ENCODE measurements around the gene MCM8. TPM values are rescaled to one million over a fixed set of nuclear protein-coding genes. Genes with fewer than 3 reads are reported as not detected.

MCM8 gene
- total and polyA plus RNA-seq, 2 experiments from 2014 or later, result 1.5 to 6.7 TPM

GRCh38 chr20:5974531-5974930, 24.1 kb downstream of the MCM8 start:
- Histone ChIP-seq H3K9me2 (replicated peaks; ENCODE audit: insufficient read depth) (no peaks in the 10 kb centered on the region), H3K27ac (peak overlapping the region; percentile 94), H3K36me3 (replicated peaks; ENCODE audit: insufficient read depth, low read depth) (no peaks in the 10 kb centered on the region), H2AFZ (no peak overlapping the region), H3K4me2 (no peak overlapping the region), H3K79me2 (no peaks in the 10 kb centered on the region), H3K9me3 (ENCODE audit: low read depth) (no peaks in the 10 kb centered on the region), H3K4me1 (ENCODE audit: insufficient read depth) (peaks cover 22% of the 10 kb centered on the region), H4K20me1 (ENCODE audit: insufficient read depth, poor library complexity, severe bottlenecking) (no peaks in the 10 kb centered on the region), H3K4me3 (no peak overlapping the region), H3K27me3 (no peaks in the 10 kb centered on the region)
- DNase-seq (ENCODE audit: low spot score), result no peak
- WGBS (ENCODE audit: low lambda C conversion rate, missing lambda C conversion rate), result 96% methylated on average over 1 of the region's 1 CpG
- TF ChIP-seq EZH2phosphoT487 (IDR thresholded peaks at IDR 0.05; ENCODE audit: low read depth, severe bottlenecking, unreplicated experiment) (no peak), EZH2 (IDR thresholded peaks at IDR 0.05; ENCODE audit: borderline replicate concordance) (no peak)

GRCh38 chr20:5975778-5976177, 25.3 kb downstream of the MCM8 start:
- 87% methylated on average over 2 of the region's 2 CpGs for WGBS (ENCODE audit: low lambda C conversion rate, missing lambda C conversion rate)
- Histone ChIP-seq H3K27ac (no peak overlapping the region), H3K4me2 (no peak overlapping the region), H3K4me3 (no peak overlapping the region), H3K27me3 (no peaks in the 10 kb centered on the region), H3K36me3 (replicated peaks; ENCODE audit: insufficient read depth, low read depth) (no peaks in the 10 kb centered on the region), H3K4me1 (ENCODE audit: insufficient read depth) (peaks cover 22% of the 10 kb centered on the region), H3K9me2 (replicated peaks; ENCODE audit: insufficient read depth) (no peaks in the 10 kb centered on the region), H3K9me3 (ENCODE audit: low read depth) (no peaks in the 10 kb centered on the region), H4K20me1 (ENCODE audit: insufficient read depth, poor library complexity, severe bottlenecking) (no peaks in the 10 kb centered on the region), H2AFZ (no peak overlapping the region), H3K79me2 (no peaks in the 10 kb centered on the region)
- DNase-seq (ENCODE audit: low spot score), result no peak
- TF ChIP-seq CTCF (IDR thresholded peaks at IDR 0.05; ENCODE audit: poor library complexity), result no peak
- TF ChIP-seq EZH2 (IDR thresholded peaks at IDR 0.05; ENCODE audit: borderline replicate concordance), result no peak
- no peak for TF ChIP-seq EZH2phosphoT487 (IDR thresholded peaks at IDR 0.05; ENCODE audit: low read depth, severe bottlenecking, unreplicated experiment)

- Histone ChIP-seq H2AFZ (no peak overlapping the region), H3K4me3 (no peak overlapping the region), H3K36me3 (replicated peaks; ENCODE audit: insufficient read depth, low read depth) (no peaks in the 10 kb centered on the region), H4K20me1 (ENCODE audit: insufficient read depth, poor library complexity, severe bottlenecking) (no peaks in the 10 kb centered on the region), H3K4me1 (ENCODE audit: insufficient read depth) (peaks cover 22% of the 10 kb centered on the region), H3K27ac (peak overlapping the region; percentile 61), H3K9me3 (ENCODE audit: low read depth) (no peaks in the 10 kb centered on the region), H3K9me2 (replicated peaks; ENCODE audit: insufficient read depth) (no peaks in the 10 kb centered on the region), H3K27me3 (no peaks in the 10 kb centered on the region), H3K79me2 (no peaks in the 10 kb centered on the region), H3K4me2 (no peak overlapping the region)
- no peak for DNase-seq (ENCODE audit: low spot score)
- 69% methylated on average over 2 of the region's 2 CpGs for WGBS (ENCODE audit: low lambda C conversion rate, missing lambda C conversion rate)
- no peak for TF ChIP-seq CTCF (IDR thresholded peaks at IDR 0.05; ENCODE audit: poor library complexity)
- no peak for TF ChIP-seq EZH2 (IDR thresholded peaks at IDR 0.05; ENCODE audit: borderline replicate concordance)
- TF ChIP-seq EZH2phosphoT487 (IDR thresholded peaks at IDR 0.05; ENCODE audit: low read depth, severe bottlenecking, unreplicated experiment), result no peak
These were observed 26.8 kb downstream of the MCM8 start for GRCh38 chr20:5977223-5977622.

GRCh38 chr20:5977975-5978374, 27.5 kb downstream of the MCM8 start:
- Histone ChIP-seq H4K20me1 (ENCODE audit: insufficient read depth, poor library complexity, severe bottlenecking) (no peaks in the 10 kb centered on the region), H3K27me3 (no peaks in the 10 kb centered on the region), H3K36me3 (replicated peaks; ENCODE audit: insufficient read depth, low read depth) (no peaks in the 10 kb centered on the region), H3K4me1 (ENCODE audit: insufficient read depth) (peaks cover 15% of the 10 kb centered on the region), H3K79me2 (no peaks in the 10 kb centered on the region), H3K4me3 (no peak overlapping the region), H3K9me3 (ENCODE audit: low read depth) (no peaks in the 10 kb centered on the region), H3K4me2 (no peak overlapping the region), H3K9me2 (replicated peaks; ENCODE audit: insufficient read depth) (no peaks in the 10 kb centered on the region), H2AFZ (no peak overlapping the region), H3K27ac (peak overlapping the region; percentile 61)
- WGBS (ENCODE audit: low lambda C conversion rate, missing lambda C conversion rate), result 100% methylated on average over 1 of the region's 1 CpG
- TF ChIP-seq EZH2 (IDR thresholded peaks at IDR 0.05; ENCODE audit: borderline replicate concordance), result no peak
- TF ChIP-seq CTCF (IDR thresholded peaks at IDR 0.05; ENCODE audit: poor library complexity), result no peak
- no peak for TF ChIP-seq EZH2phosphoT487 (IDR thresholded peaks at IDR 0.05; ENCODE audit: low read depth, severe bottlenecking, unreplicated experiment)
- DNase-seq (ENCODE audit: low spot score), result no peak

All from hepatocyte (in vitro differentiated cells).